H54 (cell line): ENCODE measurements around the gene MISP.
A peak's percentile ranks its signal among the peaks of the same experiment; 100 is the strongest.

Source experiments
- DNase-seq: peaks from one replicate; pipeline ENCODE4 v3.0.0; 2011; ENCODE audit warnings: low spot score, mixed read lengths; ENCODE audit not compliant: insufficient read length
- FAIRE-seq: peaks from 3 replicates; lab custom pipeline; 2011; peaks lifted over from hg19 to GRCh38; lab: Jason Lieb, UNC
- POLR2A ChIP-seq: IDR thresholded peaks from 2 replicates; pipeline ENCODE4 v1.6.1; 2011; ENCODE audit warnings: low read depth, mild to moderate bottlenecking, low read length

Gene MISP

GRCh38 chr19:746208-746819 lies 4.6 kb upstream of the MISP start:
- no peak for FAIRE-seq
- DNase-seq = no peak
- no peak for TF ChIP-seq POLR2A

GRCh38 chr19:746956-747355 lies 4.0 kb upstream of the MISP start:
- TF ChIP-seq POLR2A = no peak
- DNase-seq (no peak), FAIRE-seq (no peak)

DNA sequence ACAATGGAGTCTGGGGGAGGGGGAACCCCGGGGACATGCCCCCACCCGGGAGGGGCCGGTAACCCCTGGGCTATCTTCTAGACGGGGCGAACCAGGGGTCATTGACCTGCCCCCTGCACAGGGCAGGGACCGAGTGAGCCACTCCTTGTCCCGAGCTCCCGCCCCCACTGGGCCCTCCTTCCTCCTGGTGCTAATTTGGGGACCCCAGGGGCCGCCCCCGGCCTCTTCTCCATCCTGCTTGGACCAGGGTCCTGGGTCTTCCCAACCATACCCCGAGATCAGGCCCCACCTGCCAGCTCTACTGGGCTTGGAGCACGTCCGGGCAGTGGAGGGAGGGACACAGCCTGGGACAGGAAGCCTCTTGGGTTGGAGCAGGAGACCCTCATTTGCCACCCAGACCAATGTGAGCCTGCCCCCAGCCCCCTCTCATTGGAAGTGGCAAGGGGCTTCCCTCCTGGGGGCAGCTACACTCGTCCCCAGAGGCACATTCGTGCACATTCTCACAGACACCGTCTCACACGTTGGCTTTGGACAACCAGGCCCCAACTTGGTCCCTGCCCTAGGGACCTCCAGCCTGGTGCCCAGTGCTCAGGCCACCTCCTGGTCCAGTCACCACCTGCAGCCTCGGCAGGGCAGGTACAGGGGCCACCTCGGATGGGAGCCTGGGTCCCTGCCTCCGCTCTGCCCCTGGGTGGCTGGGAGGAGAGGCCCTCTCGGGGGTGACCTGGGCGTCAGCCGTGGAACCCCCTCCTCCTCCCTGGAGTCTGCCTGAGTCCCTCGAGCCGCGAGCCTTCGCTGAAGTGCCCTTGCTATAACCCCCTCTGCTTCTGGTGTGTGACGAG lies 3.3 kb upstream of the MISP start:
- FAIRE-seq (no peak), DNase-seq (no peak)
- no peak for TF ChIP-seq POLR2A

DNA sequence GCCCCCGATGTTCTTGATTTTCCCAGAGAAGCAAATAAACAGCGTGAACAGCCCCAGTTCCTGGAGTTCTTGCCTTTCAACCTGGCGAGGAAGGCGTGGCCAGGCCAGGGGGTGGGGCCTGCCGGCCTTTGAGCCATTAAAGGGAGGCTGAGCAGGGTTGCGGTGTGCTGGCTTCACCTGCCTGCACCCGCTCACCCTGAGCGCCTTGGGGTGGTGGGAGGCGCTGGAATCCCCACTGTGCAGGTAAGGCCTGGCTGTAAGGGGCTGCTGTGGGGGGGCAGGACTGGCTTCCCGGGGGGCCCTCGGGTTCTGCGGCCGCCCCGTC lies 2.7 kb upstream of the MISP start:
- TF ChIP-seq POLR2A = no peak
- DNase-seq (no peak), FAIRE-seq (no peak)

- FAIRE-seq (no peak), DNase-seq (no peak)
- no peak for TF ChIP-seq POLR2A
Observed at GRCh38 chr19:749811-750210, 1.1 kb upstream of the MISP start.

DNA sequence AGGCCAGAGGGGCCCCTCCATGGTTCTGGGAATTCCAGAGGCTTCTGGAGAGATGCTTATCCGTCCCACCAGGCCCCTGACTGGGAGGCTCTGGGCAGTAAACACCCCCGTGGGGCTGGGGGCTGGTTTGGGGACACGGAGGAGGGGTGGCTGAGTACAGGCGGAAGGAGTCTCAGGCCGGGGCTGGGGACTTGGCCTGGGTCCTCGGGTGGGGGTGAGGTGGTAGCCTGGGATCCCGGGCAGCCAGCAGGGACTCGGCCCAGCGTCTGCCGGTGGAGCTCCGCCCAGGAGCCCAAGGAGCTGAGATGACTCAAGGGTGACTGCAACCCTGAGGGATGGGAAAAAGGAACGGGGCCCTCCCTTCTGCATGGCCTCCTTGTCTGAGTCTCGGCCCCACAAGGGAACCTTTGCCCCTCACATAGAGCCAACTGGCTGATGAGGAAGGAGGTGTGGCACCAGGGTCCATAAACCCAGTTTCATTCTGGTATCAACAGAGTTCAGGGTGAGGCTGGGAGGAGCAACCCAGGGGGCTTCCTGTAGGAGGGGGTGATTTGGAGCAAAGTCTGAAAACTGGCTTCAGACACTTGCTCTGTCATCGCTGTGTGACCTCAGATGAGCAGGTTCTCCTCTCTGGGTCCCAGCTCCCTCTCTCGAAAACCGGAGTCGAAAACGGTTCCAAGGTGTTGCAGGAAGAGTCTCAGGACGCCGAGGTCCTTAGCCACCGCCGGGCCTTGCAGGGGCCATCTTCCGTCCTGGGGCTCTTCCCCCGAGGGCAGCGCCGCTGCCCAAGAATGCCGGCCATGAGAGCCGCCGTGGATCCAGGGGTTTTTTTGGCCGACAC lies 809 bp downstream of the MISP start:
- no peak for TF ChIP-seq POLR2A
- peak; percentile 99 for DNase-seq
- FAIRE-seq = peak; percentile 57

DNA sequence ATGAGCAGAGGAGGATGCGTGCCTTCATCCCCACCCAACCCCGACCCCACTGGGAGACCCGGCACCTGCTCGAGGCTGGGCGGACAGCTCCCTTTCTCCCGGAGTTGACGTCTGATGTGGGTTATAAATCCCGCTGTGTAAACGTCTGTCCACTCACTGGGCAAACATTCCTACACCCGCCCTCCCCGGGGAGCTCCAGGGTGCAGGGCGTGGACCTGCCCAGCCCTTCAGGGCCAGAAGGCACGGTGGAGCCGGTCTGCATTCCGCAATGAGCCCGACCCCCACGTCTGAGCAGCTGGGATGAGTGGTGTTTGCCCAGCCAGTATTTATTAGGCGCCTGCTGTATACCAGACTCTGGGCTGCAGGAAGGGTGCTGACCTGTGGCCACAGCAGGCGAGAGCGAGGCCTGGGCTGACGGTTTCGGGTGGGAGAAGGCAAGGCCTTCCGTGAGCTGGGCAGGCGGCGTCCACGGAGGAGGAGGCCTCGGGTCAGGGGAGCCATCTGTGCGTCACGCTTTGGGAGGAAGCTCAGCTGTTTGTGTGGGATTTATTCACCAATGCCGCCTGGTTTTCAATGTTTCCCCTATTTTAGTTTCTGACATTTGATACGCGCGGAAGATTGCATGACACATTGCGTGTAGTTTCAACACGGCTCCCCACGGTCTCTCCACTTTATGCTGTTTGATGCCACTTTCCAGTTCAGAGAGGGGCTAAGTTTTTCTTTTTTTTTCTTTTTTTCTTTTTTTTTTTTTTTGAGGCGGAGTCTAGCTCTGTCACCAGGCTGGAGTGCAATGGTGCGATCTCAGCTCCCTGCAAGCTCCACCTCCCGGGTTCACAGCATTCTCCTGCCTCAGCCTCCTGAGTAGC lies 2.0 kb downstream of the MISP start:
- 0 out of 2 replicates have a peak, but pooled peaks have one; percentile 18 for TF ChIP-seq POLR2A
- peak; percentile 97 for DNase-seq
- peak; percentile 38 for FAIRE-seq

- DNase-seq (no peak), FAIRE-seq (no peak)
- TF ChIP-seq POLR2A = no peak
Observed at GRCh38 chr19:754530-754929, 3.6 kb downstream of the MISP start.

DNA sequence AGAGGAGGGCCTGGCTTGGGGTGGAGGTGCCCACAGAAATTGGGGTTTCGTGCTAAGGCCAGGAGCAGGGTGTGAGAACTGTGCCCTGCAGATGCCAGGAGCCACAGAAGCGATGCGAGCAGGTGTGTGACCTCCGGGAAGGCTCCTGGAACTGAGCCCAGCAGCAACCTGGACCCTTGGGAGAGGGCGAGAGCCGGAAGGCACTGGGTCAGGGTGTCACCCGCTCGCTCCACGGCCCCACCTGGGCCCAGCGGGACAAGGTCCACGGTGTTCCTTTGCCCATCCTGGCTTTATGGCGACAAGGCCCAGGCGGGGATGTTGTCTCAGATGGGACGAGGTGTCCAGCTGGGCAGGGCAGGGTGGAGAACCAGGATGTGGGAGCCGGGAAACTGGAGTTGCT lies 4.2 kb downstream of the MISP start:
- FAIRE-seq (no peak), DNase-seq (no peak)
- no peak for TF ChIP-seq POLR2A

DNA sequence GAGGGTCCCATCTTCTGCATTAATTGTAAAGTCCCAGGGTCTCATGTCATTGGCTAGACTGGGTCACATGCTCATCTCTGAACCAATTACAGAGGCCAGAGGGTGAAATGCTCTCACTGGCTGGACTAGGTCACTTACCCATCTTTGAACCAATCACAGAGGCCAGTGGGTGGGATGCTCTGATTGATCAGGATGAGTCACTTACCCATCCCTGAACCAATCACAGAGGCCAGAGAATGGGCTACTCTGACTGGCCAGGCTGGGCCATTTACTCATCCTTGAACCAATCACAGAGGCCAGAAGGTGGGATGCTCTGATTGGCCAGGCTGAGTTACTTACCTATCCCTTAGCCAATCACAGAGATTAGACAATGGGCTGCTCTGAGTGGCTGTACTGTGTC lies 5.3 kb downstream of the MISP start:
- no peak for TF ChIP-seq POLR2A
- FAIRE-seq = no peak
- peak; percentile 50 for DNase-seq

DNA sequence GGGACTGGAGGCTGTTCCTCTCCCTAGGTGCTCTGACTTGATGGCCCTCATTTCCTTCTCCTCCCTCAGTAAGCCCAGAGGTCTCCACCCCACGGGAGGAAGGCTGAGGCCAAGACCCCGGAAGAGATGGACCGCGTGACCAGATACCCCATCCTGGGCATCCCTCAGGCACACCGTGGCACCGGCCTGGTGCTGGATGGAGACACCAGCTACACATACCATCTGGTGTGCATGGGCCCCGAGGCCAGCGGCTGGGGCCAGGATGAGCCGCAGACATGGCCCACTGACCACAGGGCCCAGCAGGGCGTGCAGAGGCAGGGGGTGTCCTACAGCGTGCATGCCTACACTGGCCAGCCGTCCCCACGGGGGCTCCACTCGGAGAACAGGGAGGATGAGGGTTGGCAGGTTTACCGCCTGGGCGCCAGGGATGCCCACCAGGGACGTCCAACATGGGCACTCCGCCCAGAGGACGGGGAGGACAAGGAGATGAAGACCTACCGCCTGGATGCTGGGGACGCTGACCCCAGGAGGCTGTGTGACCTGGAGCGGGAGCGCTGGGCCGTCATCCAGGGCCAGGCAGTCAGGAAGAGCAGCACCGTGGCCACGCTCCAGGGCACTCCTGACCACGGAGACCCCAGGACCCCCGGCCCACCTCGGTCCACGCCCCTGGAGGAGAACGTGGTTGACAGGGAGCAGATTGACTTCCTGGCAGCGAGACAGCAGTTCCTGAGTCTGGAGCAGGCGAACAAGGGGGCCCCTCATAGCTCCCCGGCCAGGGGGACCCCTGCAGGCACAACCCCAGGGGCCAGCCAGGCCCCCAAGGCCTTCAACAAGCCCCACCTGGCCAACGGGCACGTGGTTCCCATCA lies 6.1 kb downstream of the MISP start:
- DNase-seq (no peak), FAIRE-seq (no peak)
- no peak for TF ChIP-seq POLR2A
